Osteocyte (in vitro differentiated cells): ENCODE measurements around the gene SERPINB10. TPM values are rescaled to one million over a fixed set of nuclear protein-coding genes. Genes with fewer than 3 reads are reported as not detected.

Source experiments
- DNase-seq: peaks from one replicate; pipeline ENCODE4 v3.0.0; 2021; ENCODE audit warnings: mixed read lengths; ENCODE audit not compliant: unreplicated experiment; ENCODE audit errors: extremely low spot score
- H3K27ac Mint-ChIP-seq: one replicate; pipeline ENCODE4 v1.8.0; 2021; ENCODE audit warnings: mild to moderate bottlenecking, mixed read lengths; ENCODE audit not compliant: unreplicated experiment
- H3K27me3 Mint-ChIP-seq: one replicate; pipeline ENCODE4 v1.8.0; 2021; ENCODE audit warnings: mixed read lengths; ENCODE audit not compliant: unreplicated experiment
- H3K36me3 Mint-ChIP-seq: one replicate; pipeline ENCODE4 v1.8.0; 2021; ENCODE audit warnings: mixed read lengths; ENCODE audit not compliant: unreplicated experiment
- H3K4me1 Mint-ChIP-seq: one replicate; pipeline ENCODE4 v1.8.0; 2021; ENCODE audit warnings: mixed read lengths; ENCODE audit not compliant: unreplicated experiment
- H3K4me3 Mint-ChIP-seq: one replicate; pipeline ENCODE4 v1.8.0; 2021; ENCODE audit warnings: mild to moderate bottlenecking, moderate library complexity, mixed read lengths; ENCODE audit not compliant: unreplicated experiment
- H3K9me3 Mint-ChIP-seq: one replicate; pipeline ENCODE4 v1.8.0; 2021; ENCODE audit warnings: mixed read lengths; ENCODE audit not compliant: unreplicated experiment
- CTCF ChIP-seq: fragments of 200-600 bp; sonication (generic); IDR thresholded peaks from 2 replicates; pipeline ENCODE4 v1.5.0; 2021; ENCODE audit warnings: antibody characterized with exemption, mild to moderate bottlenecking, moderate library complexity
- total RNA-seq: library from RNA; stranded (reverse); gene quantifications from 2 replicates; pipeline ENCODE4 v1.2.1, GENCODE V29; 2021

The SERPINB10 gene
- total RNA-seq, 1 donor from 2014 or later = not detected

DNA sequence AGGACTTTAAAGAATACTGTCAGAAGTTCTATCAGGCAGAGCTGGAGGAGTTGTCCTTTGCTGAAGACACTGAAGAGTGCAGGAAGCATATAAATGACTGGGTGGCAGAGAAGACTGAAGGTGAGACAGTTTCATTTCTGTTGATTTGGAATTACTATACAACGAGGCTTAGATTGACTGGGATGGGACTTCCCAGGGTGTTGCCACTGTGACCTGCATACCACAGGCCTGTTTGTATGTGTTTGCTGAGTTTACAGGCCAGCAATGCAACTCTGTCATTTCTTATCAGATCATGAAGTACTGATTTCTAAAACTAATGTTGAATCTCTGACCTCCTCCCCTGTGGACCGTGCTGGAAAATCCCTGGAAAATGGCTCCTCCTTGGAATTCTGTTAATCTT lies 74.0 kb downstream of the SERPINB10 start:
- no peak for DNase-seq
- Mint-ChIP-seq H3K27ac (no peak overlapping the region), H3K36me3 (peaks cover 14% of the 10 kb centered on the region), H3K4me3 (no peak overlapping the region), H3K4me1 (peaks cover 15% of the 10 kb centered on the region), H3K27me3 (no peaks in the 10 kb centered on the region), H3K9me3 (no peaks in the 10 kb centered on the region)
- TF ChIP-seq CTCF = no peak

DNA sequence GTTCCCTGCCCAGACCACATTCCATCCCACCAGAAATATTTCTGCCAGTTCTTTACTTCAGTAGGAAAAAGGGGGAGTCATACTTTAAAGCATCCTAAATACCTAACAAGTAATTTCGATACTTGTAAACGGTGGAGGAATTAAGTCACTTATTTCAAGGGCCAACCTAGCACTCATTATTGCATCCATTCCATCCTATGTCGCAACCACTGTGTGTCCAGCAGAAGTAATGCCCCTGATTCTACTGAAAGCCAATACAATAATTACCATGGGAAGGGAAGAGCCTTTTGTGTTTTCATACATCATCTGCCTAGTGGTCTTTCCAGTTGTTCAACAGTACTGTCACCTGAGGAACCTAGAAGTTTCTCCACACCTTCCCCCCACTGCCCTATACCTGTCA lies 74.6 kb downstream of the SERPINB10 start:
- DNase-seq = no peak
- no peaks in the 10 kb centered on the region for H3K27me3 Mint-ChIP-seq
- H3K4me1 Mint-ChIP-seq = peaks cover 15% of the 10 kb centered on the region
- H3K36me3 Mint-ChIP-seq = peaks cover 14% of the 10 kb centered on the region
- H3K27ac Mint-ChIP-seq = no peak overlapping the region
- H3K4me3 Mint-ChIP-seq = no peak overlapping the region
- H3K9me3 Mint-ChIP-seq = no peaks in the 10 kb centered on the region
- no peak for TF ChIP-seq CTCF

Other genes starting within 250 kb of the SERPINB10 start
- gene SERPINB3, start 246.1 kb upstream of the SERPINB10 start, total RNA-seq = not detected in 2 replicates
- gene SERPINB11, start 205.0 kb upstream of the SERPINB10 start, total RNA-seq = not detected in 2 replicates
- not detected in 2 replicates for gene SERPINB7, start 132.5 kb upstream of the SERPINB10 start, total RNA-seq
- not detected in 2 replicates for gene SERPINB2, start 20.3 kb upstream of the SERPINB10 start, total RNA-seq
- gene HMSD, start 41.3 kb downstream of the SERPINB10 start, total RNA-seq = not detected in 2 replicates
- gene SERPINB8, start 62.1 kb downstream of the SERPINB10 start, total RNA-seq = 8.0 and 8.5 TPM in 2 replicates
- gene LINC00305, start 241.1 kb downstream of the SERPINB10 start, total RNA-seq = not detected in 2 replicates